PC-3 (cell line): ENCODE results near the gene MCL1.

Experiments used
- CTCF ChIP-seq: fragments of 300-600 bp; sonication (generic); conservative IDR thresholded peaks from 2 replicates; pipeline ENCODE4 v1.5.1; 2017; ENCODE audit warnings: antibody characterized with exemption, low read depth, mild to moderate bottlenecking, low read length
- EZH2phosphoT487 ChIP-seq: fragments of 300-600 bp; sonication (generic); IDR thresholded peaks from 2 replicates; pipeline ENCODE4 v1.6.1; 2018; ENCODE audit warnings: mild to moderate bottlenecking, antibody characterized with exemption, low read length, borderline replicate concordance

- TF ChIP-seq CTCF: peak; percentile 86
- no peak for TF ChIP-seq EZH2phosphoT487
Measured at GRCh38 chr1:150560576-150561253, 18.7 kb downstream of the MCL1 start.
